ENCODE measurements around the gene TPRX1. TPM values are rescaled to one million over a fixed set of nuclear protein-coding genes. Genes with fewer than 3 reads are reported as not detected.

Gene TPRX1
- total and polyA plus RNA-seq, 2 donors (not counting 3 experiments of a cell fraction or from before 2014, with no cell fraction given), result not detected

- Histone ChIP-seq H3K9ac (replicated peaks; ENCODE audit: extremely low read depth, insufficient read depth, low read length) (peak overlapping the region; percentile 93), H3K9me1 (replicated peaks; ENCODE audit: control insufficient read depth, extremely low read depth, insufficient read depth, low read length) (no peaks in the 10 kb centered on the region), H3K4me1 (ENCODE audit: control insufficient read depth, extremely low read depth, insufficient read depth, low read length) (peaks cover 14% of the 10 kb centered on the region), H3K9me3 (replicated peaks; ENCODE audit: control insufficient read depth, insufficient read depth, low read length) (no peaks in the 10 kb centered on the region), H3K27me3 (ENCODE audit: control insufficient read depth in 2 of 2, insufficient read depth in 2 of 2, low read length in 2 of 2) (no peaks in the 10 kb centered on the region), H4K20me1 (replicated peaks; ENCODE audit: control insufficient read depth, extremely low read depth, insufficient read depth, low read length) (no peaks in the 10 kb centered on the region), H3K4me3 (replicated peaks in 1 of 3; ENCODE audit: insufficient read depth in 1 of 3, low read depth in 1 of 3, low read length in 3 of 3) (peak overlapping the region; percentile 85 to 93 (median 89)), H3K27ac (ENCODE audit: insufficient read depth, low read depth, low read length) (no peak overlapping the region), H3K36me3 (ENCODE audit: control insufficient read depth in 2 of 2, extremely low read depth in 1 of 2, insufficient read depth in 2 of 2, low read length in 2 of 2) (peaks cover 3 to 21% of the 10 kb centered on the region in 2 experiments), H3K79me2 (ENCODE audit: control insufficient read depth, insufficient read depth, low read length) (peaks cover 30% of the 10 kb centered on the region), H3K4me2 (ENCODE audit: insufficient read depth, low read length) (peak overlapping the region; percentile 96), H2AFZ (ENCODE audit: low read depth, low read length) (no peak overlapping the region)
- no peak for FAIRE-seq
- DNase-seq (ENCODE audit: low read depth, low spot score), result no peak
- TF ChIP-seq MYC (IDR thresholded peaks at IDR 0.05; ENCODE audit: low read depth, low read length) (no peak), GATA2 (IDR thresholded peaks at IDR 0.05; ENCODE audit: insufficient read depth, insufficient read length, low read depth, low read length) (no peak), POLR2AphosphoS5 (IDR thresholded peaks at IDR 0.05; ENCODE audit: insufficient read depth, low read depth, low read length) (no peak), POLR2A (IDR thresholded peaks at IDR 0.05; ENCODE audit: low read depth, low read length) (no peak), JUN (IDR thresholded peaks at IDR 0.05; ENCODE audit: borderline replicate concordance, insufficient read depth, insufficient read length, low read depth) (no peak), FOS (IDR thresholded peaks at IDR 0.05; ENCODE audit: borderline replicate concordance, insufficient read depth, low read length) (no peak), EZH2 (IDR thresholded peaks at IDR 0.05; ENCODE audit: borderline replicate concordance, low read depth, low read length, severe bottlenecking) (no peak)
- TF ChIP-seq, protein P1, sequence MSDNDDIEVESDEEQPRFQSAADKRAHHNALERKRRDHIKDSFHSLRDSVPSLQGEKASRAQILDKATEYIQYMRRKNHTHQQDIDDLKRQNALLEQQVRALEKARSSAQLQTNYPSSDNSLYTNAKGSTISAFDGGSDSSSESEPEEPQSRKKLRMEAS (IDR thresholded peaks at IDR 0.05; ENCODE audit: insufficient read depth, insufficient read length), result no peak
- TF ChIP-seq, protein P2, sequence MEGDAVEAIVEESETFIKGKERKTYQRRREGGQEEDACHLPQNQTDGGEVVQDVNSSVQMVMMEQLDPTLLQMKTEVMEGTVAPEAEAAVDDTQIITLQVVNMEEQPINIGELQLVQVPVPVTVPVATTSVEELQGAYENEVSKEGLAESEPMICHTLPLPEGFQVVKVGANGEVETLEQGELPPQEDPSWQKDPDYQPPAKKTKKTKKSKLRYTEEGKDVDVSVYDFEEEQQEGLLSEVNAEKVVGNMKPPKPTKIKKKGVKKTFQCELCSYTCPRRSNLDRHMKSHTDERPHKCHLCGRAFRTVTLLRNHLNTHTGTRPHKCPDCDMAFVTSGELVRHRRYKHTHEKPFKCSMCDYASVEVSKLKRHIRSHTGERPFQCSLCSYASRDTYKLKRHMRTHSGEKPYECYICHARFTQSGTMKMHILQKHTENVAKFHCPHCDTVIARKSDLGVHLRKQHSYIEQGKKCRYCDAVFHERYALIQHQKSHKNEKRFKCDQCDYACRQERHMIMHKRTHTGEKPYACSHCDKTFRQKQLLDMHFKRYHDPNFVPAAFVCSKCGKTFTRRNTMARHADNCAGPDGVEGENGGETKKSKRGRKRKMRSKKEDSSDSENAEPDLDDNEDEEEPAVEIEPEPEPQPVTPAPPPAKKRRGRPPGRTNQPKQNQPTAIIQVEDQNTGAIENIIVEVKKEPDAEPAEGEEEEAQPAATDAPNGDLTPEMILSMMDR (IDR thresholded peaks at IDR 0.05; ENCODE audit: extremely low read depth in 1 of 2, insufficient read depth in 1 of 2, low read depth in 1 of 2, low read length in 2 of 2), result no peak
- intact Hi-C loops (cut with micrococcal nuclease), result no loop called here
- ChIA-PET CTCF (interaction anchor here (1.1 to 1.4 kb wide), 3 partner anchors 10 to 67 kb away, joined by 5 to 7 read pairs (median 5); partner anchors contain the start of gene EHD2), POLR2A (no interaction called here)
- no TSS peak for BruUV-seq (replicated peaks)
- dilution Hi-C loops (cut with MboI; ENCODE audit: extremely low pct_ligation_motif_present, low sequenced_read_pairs), result no loop called here
These were observed 24.7 kb downstream of the TPRX1 start for GRCh38 chr19:47779524-47780214.

Measured in endothelial cell of umbilical vein (primary cell).